Left renal pelvis (tissue), 4 donors: ENCODE results near the gene ZNF19. TPM values are rescaled to one million over a fixed set of nuclear protein-coding genes. Genes with fewer than 3 reads are reported as not detected.
A peak's percentile ranks its signal among the peaks of the same experiment; 100 is the strongest.

Source experiments
- DNase-seq, 4 donors: peaks; one replicate each; pipeline ENCODE4 v3.0.0-alpha.2; 2013; ENCODE audit warnings: low read depth in 4 of 4, low spot score in 3 of 4
- polyA plus RNA-seq, 4 donors: library from polyadenylated mRNA; unstranded; fragments of 120-200 nt; gene quantifications; one replicate each; pipeline ENCODE4 v1.2.1, GENCODE V29; 2013; ENCODE audit not compliant: insufficient read length in 4 of 4

Gene ZNF19
- polyA plus RNA-seq, 4 donors = 4.7 to 16.5 (median 15.3) TPM

DNA sequence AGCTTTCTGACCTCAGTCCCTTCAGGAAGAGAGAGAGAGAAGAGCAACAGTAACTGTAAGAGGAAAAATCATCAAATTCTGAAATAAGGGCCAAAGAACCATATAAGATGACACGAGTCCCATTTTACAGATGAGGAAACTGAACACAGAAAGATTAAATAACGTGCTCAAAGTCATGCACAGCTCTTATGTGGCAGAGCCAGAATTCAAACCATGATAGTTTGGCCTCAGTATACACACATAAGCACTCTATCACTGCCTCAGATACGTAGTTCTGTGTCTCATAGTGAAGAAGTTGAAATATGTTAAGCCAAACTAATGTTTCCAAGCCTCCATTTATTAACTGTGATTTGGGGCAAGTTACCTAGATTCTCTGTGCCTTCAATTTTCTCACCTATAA lies 1.9 kb upstream of the ZNF19 start:
- no peak for DNase-seq

- no peak for DNase-seq
Measured at GRCh38 chr16:71490361-71490760, 1.2 kb upstream of the ZNF19 start.

GRCh38 chr16:71484006-71484893 lies 4.9 kb downstream of the ZNF19 start:
- DNase-seq = peak; percentile 77 to 82 (median 80)

- no peak for DNase-seq
Measured at GRCh38 chr16:71482569-71482968, 6.6 kb downstream of the ZNF19 start.

GRCh38 chr16:71480956-71481355 lies 8.2 kb downstream of the ZNF19 start:
- no peak for DNase-seq

- no peak for DNase-seq
Measured at GRCh38 chr16:71479420-71479819, 9.7 kb downstream of the ZNF19 start.

- no peak for DNase-seq
Measured at GRCh38 chr16:71476457-71477124, 12.5 kb downstream of the ZNF19 start.

GRCh38 chr16:71474864-71475263 lies 14.3 kb downstream of the ZNF19 start:
- no peak for DNase-seq

DNA sequence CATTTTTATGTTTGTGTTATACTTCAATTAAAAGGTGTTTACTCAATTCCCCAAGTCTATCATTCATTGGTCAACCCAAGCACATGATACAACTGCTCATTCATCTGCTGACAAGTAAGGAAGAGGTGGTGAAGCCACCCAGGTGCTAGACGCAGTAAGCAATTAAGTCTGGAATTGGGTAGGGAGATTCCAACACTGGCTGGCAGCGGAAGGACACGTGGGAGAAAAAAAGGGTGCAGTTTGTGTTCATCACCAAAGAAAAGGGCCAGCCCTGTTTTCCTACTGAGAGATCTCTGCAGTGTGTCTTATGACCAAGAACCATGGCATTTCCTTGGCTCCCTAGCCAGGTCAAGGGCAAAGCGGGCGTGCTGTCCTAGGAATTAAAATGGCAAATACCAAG lies 15.2 kb downstream of the ZNF19 start:
- no peak for DNase-seq

DNA sequence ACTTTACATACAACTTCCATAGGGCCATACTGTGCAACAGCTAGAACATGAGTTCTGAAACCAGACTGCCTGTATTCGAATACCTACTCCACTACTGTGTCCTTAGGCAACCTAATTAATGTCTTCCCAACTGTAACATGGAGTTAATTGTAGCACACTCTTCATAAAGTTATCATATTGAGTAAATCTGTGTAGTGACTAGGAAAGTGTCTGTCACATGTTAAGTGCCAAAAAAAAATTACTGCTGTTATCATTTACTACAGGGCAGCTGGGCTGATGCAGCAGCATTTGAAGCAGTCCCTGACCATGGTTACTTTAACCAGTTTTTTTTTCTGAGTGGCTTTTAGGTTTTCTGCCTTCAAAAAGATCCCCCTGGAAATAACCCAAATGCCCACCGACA lies 16.2 kb downstream of the ZNF19 start:
- DNase-seq = no peak

- DNase-seq = no peak
Measured at GRCh38 chr16:71472051-71472450, 17.1 kb downstream of the ZNF19 start.

DNA sequence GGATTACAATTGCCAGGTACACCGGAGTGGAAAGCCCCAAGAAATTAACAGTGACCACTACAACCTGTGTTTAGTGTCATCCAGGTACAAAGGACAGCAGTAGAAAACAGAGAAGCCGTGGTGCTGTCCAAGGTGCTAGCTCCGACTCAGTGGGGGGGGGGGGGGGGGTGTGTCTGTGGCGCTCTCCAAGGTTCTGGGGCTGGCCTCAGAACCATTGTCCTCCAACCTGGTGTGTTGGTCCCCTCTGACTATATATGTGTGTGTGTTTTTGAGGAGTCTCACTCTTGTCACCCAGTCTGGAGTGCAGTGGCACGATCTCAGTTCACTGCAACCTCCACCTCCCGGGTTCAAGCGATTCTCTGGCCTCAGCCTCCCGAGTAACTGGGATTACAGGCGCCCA lies 21.3 kb downstream of the ZNF19 start:
- peak in 2 of 4 donors; percentile 12 to 30 for DNase-seq

DNA sequence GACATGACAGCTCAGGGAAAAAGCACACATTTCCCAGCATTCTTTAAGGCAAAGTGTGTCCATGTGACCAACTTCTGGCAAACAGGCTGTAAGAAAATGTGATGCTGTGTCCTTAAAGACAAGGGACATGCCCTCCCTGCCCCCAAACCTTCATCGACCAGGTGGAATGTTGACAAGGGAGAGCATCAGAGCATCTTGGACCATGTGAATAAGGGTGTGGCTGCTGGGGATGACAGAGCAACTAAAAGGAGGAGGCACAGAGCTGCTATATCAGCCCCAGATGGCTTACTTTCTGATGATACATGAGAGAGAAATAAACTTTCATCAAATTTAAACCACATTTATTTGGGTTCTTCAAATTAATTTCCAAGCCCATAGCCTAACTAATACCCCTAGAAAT lies 24.9 kb downstream of the ZNF19 start:
- DNase-seq = no peak

DNA sequence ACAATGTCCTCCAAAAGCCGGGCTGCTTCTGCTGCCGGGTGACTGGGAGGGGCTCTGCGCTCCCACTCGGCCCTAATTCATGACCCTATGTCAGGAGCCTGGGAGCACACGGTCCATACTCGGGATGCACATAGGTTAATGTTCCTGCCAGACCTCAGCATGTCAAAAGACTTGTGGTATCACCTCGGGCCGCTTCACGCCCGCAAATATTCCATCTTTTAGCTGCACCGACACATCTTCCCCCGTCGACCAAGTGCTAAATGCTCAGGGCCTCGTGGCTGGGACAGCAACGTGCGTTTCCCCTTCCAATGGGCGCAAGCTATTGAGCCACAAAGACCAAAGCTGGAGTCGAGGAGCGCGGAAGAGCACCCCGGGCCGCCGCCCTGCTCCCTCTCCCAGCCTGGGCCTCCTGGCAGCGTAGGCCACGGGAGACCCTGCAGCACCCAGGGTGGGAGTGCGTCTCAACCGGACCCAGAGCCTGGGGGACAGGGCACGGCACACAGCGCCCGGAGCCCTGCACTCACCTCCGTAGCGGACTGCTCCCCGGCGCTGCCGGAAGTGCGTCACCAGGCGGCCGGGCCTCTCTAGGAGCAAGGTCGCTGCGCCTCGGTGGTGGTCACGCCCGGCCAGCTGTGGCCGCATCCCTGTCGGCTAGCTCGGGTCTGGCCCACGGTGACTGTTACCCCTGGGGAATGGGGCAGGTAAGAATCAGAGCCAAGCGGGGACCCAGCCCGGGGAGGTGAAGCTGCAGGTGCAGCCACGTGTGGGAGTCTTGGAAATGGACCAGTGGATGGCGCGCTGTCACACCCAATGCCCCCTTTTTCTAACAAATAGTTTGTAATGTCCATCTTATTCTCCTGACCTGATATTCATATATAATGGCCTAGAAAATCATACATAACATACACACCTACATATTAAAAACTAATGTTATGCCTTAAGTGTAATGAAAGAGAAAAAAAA lies 27.2 kb downstream of the ZNF19 start, which contains the start of gene ZNF23:
Gene ZNF23 (minus strand): TSS at position 562 of the 963 bp plus-strand sequence. CDS start 5,451 bp downstream, outside the sequence.
- peak; percentile 56 to 63 (median 60) for DNase-seq

GRCh38 chr16:71460941-71461340 lies 28.2 kb downstream of the ZNF19 start:
- no peak for DNase-seq

DNA sequence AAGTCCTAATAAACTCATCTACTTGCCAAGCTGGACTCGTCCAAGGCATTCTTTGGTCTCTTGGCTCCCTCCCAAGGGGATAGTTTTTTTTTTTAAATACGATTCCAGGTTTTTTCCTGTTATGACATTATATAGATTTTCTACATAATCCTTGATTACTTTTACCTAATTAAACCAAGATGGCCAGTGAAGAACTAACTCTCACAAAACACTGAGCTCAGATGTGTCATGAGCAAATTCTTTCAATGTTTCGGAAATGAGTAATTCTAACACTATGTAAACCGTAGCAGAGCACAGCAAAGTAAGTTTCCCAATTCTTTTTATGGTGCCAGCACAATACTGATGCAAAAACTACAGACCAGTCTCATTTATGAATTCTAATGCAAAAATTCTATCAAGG lies 28.9 kb downstream of the ZNF19 start:
- no peak for DNase-seq

DNA sequence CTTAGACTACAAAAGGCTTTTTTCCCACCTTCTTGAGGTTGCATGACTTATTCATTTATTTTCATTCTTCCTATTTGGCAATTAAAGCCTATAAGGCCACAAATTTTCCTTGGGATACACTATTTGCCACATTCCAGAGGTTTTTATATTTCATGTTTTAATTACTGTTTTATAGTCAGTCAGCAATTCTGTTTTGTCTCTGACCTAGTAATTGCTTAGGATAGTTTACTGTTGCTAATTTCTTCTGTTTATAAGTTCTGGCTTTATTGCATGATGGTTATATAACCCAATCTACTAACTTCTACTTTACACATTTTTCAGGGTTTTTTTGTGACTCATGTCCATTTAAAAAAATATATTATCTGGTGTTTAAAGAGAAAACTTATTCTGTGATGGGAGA lies 29.6 kb downstream of the ZNF19 start:
- no peak for DNase-seq

- DNase-seq = no peak
Measured at GRCh38 chr16:71456801-71457200, 32.3 kb downstream of the ZNF19 start.

- DNase-seq = no peak
Measured at GRCh38 chr16:71453036-71453435, 36.1 kb downstream of the ZNF19 start.

DNA sequence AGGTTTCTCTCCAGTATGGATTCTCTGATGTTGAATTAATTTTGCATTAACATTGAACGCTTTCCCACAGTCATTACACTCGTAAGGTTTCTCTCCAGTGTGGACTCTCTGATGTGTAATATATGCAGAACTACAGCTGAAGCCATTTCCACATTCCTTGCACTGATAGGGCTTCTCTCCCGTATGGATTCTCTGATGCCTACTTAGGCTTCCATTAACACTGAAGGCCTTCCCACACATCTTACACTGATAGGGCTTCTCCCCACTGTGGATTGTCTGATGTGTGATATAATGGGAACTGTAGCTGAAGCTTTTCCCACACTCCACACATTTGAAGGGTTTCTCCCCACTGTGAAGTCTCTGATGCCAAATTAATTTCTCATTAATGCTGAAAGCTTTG lies 40.1 kb downstream of the ZNF19 start:
- no peak for DNase-seq
